NCI-H187 treated with DMSO at 0.1 percent for 48 hours (cell line): ENCODE results near the gene NAT16.
A peak's percentile ranks its signal among the peaks of the same experiment; 100 is the strongest.
"Not testable (repeated sequence)": the region's sequence is repeated elsewhere in the genome, so short reads cannot be mapped to it uniquely, and the experiment has no call there.

Experiments
- DNase-seq: peaks from one replicate; lab custom pipeline; 2025; lab: John Stamatoyannopoulos, UW

NAT16 gene

DNA sequence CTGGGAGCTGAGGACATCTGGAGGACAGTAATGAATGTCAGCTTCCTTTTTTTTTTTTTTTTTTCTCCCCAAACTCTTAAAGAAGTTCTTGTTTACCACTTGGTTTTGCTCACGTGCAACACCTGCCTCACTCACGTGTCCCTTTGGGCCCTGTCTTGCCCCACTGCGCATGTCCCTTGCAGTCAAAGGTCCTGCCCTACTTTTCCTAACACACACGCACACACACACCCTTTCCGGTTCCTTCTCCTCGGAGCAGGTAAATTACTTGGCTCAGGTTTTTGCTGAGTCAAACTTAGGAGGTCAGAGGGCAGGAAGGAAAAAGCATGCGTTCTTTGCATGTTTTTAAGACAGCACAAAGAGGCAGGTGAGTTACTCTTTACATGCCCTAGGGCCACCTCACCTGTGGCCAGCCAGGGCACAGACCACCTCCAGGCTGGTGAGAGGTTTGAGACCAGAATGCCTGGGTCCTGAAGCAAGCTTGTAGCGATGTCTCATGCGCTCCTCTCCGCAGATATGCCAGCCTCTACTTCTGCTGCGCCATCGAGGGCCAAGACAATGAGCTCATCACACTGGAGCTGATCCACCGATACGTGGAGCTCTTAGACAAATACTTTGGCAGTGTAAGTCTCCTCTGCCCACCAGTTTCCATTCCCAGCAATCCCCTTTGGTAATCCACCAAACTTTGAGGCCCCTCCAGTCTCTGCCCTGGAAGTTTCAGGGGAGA, 23.1 kb downstream of the NAT16 start:
- DNase-seq, result no peak

DNA sequence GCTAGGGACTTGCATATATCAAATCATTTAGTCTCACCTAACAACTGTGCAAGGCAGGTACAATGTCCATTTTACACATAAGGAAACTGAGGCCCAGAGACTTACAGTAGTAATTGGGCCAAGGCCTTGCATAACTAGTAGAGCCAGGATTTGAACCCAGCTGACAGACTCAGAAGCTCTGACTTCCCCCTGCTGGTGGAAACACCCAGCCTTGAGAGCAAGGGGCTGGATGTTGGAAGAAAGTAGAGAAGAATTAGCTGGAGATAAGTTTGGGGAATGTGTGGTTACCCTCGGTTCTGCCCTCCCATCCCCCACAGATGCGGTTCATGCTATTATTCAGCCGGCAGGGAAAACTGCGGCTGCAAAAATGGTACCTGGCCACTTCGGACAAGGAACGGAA, 23.8 kb downstream of the NAT16 start:
- DNase-seq, result no peak

DNA sequence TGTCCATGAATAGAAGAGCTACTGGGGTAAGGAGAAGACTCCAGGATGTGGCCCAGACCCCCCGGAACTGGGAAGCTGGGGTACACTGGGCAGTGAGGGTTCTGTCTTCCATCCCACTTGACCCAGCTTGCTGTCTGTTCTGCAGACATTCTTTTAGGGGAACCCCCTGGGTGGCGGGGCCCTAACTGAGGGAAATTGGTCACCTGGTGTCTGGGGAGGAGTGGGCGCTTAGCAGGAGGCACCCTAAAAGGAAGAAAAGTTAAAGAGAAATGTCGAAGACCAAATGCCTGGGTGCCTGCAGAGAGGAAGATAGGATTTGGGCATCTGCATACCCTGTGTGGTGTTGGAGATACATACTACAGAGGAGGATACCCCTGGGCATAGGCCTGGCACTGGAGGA, 24.8 kb downstream of the NAT16 start:
- no peak for DNase-seq

DNA sequence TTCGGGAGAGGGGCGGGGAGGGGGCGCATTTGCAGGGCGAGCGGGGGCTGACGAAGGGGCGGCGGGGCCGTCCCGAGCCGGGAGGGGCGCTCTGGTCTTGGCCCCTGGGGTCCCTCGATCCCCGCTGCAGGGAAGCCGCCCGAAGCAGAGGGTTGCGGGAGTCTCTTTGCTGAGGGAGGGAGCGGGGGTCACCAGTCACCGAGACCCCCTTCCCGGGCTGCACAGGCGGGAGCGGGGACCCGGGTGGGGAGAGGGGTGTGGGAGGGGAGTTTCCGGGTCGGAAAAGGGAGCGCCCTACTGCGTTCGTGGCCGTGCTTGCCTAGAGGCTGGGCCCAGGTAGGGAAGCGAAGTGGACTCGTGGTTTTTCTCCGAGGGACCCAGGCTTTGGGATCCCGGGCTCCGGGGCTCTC, 25.4 kb downstream of the NAT16 start:
- DNase-seq, result no peak

DNA sequence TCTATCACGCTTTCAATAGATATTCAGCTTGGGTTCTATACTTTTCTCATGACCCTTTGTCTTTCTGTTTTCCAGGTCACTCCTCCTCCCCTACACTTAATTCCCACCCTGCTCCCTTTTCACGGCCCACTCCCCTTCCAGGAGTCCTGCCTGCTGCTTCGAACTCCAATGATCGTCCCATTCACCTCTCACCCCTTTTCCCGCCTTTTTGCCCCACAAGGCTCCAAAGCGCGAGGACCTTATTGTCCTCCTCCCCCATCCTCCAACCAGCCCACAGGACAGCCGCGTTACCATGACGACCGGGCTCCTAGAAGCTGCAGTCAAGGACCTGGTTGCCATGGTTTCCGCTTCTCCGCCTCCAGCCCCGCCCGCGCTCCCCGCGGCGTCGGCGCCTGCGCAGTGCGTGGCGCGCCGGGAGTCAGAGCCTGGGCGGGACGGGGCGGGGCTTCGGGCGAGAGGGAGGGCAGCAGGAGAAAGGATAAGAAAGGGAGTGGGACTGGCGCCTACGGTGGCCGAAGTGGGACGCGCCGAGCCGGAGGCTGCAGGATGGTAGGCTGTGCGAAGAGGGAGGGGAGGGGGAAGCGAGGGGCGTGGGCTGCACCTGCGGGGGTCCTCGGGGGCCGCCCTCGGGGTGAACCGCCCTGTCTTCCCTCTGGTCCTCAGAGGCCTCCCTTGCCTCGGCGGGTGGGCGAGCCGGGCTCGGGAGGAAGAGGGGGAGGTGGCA, 26.0 kb downstream of the NAT16 start, which contains the start of gene AP1S1:
AP1S1 (plus strand) TSS at position 508 of the 724 bp plus-strand sequence; CDS start at position 547, 39 bp downstream.
- DNase-seq, result peak; percentile 93

DNA sequence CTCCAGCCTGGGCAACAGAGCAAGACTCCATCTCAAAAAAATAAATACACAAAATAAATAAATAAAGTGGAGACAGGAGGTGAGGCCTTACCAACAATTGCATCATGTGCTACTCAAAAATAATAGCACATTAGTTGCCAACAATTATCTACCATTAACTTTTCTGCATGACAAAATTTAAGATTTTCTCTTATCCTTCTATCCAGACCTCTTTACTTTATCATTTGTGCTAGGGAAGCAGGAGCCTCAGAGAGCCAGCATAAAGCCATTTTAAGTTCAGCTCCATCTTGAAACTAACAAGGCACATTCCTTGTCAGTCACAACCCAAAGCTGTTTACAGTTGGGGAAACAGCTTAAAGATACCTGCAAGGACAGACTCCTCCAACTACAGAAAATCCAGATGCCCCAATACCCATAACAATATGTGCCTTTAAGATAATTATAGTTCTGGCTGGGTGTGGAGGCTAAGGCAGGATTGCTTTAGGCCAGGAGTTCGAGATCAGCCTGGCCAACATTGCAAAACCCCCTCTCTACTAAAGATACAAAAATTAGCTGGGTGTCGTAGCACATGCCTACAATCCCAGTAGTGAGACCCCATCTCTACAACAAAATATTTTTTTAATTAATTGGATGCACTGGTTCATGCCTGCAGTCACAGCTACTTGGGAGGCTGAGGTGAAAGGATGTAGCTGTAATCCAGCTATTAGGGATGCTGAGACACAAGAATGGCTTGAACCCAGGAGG, 28.0 kb downstream of the NAT16 start:
- no peak for DNase-seq

DNA sequence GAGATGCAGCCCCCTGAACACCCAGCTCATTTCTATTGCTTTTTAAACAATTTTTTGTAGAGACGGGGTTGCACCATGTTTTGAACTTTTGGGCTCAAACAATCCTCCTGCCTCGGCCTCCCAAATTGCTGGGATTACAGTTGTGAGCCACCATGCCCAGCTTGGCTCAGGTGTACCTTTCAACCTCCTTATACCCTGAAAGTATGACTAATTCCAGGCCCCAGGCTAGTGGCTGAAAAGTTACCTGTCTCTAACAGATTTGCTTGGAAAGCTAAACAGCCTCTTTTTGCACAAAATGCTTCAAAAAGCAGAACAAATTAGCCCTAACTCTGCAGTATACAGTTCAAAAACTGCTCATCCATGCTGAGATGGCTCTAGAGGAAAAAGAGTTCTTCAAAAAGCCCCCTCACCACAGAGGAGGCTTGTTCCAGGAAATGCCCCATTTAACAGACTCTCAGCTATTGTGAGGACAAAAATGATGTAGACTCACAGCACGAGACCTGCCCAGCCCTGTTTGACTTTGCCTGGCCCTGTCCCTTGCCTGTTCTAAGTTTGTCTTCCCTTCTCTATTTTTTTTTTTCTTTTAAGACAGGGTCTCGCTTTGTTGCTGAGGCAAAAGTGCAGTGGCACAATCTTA, 39.2 kb downstream of the NAT16 start:
- no peak for DNase-seq

DNA sequence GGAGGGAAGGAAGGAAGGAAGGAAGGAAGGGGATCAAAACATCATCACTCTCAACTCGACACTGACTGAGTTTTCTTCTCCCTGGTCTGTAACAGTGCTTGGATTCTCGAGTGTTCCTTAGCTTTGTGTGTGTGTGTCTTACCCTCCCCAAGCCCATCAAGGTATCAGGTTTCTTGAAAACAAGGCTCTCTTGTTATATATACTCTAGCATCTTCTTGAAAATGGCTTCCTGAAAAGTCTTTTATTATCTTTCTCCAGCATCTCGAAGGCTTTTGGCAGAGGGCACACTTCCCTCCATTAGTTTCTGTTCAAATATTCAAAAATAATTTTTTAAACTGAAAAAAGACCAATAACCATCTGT, 39.8 kb downstream of the NAT16 start:
- peak; percentile 41 for DNase-seq

DNA sequence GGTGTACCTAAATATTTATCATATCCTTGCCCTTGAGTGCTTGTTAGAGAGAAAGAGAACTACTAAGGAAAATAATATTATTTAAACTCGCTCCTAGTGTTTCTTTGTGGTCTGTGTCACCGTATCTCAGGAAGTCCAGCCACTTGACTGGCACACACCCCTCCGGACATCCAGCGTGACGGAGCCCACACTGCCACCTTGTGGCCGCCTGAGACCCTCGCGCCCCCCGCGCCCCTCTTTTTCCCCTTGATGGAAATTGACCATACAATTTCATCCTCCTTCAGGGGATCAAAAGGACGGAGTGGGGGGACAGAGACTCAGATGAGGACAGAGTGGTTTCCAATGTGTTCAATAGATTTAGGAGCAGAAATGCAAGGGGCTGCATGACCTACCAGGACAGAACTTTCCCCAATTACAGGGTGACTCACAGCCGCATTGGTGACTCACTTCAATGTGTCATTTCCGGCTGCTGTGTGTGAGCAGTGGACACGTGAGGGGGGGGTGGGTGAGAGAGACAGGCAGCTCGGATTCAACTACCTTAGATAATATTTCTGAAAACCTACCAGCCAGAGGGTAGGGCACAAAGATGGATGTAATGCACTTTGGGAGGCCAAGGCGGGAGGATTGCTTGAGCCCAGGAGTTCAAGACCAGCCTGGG, 41.8 kb downstream of the NAT16 start:
- no peak for DNase-seq

DNA sequence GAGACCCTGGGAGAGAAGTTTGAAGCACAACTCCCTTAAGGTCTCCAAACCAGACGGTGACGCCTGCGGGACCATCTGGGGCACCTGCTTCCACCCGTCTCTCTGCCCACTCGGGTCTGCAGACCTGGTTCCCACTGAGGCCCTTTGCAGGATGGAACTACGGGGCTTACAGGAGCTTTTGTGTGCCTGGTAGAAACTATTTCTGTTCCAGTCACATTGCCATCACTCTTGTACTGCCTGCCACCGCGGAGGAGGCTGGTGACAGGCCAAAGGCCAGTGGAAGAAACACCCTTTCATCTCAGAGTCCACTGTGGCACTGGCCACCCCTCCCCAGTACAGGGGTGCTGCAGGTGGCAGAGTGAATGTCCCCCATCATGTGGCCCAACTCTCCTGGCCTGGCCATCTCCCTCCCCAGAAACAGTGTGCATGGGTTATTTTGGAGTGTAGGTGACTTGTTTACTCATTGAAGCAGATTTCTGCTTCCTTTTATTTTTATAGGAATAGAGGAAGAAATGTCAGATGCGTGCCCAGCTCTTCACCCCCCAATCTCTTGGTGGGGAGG, 42.4 kb downstream of the NAT16 start:
- DNase-seq, result no peak

DNA sequence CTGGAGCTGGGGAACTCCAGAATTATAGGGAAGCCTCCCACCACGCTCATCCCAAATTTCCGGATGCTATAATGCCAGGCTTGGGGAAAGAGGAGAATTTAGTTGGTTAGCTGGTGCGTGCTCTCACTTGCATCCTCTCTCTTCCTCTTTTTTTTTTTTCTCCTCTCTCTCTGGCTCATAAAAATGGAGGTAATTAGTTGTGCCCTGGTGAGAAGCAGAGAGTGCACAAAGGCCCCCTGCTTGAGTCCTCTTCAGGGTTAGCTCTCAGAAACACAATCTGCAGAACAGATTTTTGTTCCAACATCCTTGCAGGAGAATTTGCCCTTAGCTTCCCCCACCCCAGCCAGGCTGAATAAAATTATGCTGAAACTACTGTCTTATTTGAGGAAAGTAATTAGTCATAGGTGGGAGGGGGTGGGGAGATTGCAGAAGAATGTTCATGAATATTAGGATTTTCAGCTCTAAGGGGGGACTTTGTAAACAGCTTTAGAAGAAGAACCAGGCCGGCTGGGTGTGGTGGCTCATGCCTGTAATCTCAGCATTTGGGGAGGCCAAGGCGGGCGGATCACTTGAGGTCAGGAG, 45.6 kb downstream of the NAT16 start:
- no peak for DNase-seq

DNA sequence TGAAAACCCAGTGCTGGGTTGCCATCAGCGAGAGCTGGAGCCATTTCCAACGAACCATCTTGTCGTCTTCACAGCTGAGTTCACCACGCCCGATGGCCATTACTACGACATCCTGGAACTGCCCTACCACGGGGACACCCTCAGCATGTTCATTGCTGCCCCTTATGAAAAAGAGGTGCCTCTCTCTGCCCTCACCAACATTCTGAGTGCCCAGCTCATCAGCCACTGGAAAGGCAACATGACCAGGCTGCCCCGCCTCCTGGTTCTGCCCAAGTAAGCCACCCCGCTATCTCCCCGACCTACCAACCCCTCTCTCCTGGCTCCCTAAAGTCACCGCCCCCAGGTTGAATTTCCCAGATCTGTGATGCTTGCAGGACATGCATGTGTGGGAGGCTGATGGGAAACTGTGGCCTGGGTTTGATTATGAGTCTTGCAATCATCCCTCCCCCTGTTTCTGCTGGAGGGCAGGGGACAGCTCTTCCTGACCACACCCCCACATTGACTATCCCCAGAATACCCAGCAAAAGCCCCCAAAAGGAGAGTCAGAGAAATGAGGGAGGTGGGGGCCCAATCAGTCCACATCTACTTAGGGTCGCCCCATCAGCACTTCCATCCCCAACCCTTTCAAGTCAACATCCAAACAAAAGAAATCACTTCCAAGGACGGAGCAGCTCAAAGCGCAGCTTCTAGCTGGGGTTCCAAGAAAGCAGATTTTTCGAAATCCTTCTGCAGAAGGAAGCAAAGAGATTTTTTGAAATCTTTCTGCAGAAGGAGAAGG, 46.3 kb downstream of the NAT16 start:
- no peak for DNase-seq

DNA sequence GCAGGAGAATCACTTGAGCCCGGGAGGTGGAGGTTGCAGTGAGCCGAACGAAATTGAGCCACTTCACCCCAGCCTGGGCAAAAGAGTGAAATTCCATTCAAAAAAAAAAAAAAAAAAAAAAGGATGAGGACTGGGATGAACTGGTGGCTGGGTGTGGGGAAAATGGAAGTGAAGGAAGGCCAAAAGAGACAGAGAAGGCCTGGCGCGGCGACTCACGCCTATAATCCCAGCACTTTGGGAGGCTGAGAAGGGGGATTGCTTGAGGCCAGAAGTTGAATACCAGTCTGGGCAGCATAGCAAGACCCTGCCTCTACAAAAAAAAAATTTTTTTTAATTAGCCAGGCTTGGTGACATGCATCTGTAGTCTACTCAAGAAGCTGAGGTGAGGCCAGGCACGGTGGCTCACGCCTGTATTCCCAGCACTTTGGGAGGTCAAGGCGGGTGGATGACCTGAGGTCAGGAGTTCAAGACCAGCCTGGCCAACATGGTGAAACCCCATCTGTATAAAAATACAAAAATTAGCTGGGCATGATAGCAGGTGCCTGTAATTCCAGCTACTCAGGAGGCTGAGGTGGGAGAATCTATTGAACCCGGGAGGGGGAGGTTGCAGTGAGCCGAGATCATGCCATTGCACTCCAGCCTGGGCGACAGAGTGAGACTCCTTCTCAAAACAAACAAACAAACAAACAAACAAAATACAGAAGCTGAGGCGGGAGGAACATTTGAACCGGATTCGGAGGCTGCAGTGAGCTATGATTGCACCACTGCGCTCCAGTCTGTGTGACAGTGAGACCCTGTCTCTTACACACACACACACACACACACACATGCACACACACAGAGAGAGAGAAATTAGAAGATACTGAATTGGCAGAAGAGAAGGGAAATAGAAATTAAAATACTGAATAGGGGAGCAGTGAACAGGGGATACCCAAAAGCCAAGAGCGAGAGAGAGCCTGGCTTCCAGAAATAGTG, 47.2 kb downstream of the NAT16 start:
- not testable (repeated sequence) for DNase-seq

DNA sequence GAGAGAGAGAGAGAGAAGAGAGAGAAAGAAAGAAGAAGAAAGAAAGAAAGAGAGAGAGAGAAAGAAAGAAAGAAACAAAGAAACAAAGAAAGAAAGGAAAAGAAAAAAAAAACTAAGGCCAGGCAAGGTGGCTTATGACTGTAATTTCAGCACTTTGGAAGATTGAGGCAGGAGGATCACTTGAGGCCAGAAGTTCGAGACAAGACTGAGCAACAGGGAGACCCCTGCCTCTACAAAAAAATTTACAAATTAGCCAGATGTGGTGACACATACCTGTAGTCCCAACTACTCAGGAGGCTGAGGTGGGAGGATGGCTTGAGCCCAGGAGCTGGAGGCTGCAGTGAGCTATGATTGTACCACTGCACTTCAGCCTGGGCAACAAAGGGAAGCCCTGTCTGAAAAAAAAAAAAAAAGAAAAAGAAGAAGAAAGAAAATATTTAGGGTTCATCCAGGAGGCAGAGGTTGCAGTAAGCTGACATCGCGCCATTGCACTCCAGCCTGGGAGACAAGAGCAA, 50.4 kb downstream of the NAT16 start:
- DNase-seq, result no peak

DNA sequence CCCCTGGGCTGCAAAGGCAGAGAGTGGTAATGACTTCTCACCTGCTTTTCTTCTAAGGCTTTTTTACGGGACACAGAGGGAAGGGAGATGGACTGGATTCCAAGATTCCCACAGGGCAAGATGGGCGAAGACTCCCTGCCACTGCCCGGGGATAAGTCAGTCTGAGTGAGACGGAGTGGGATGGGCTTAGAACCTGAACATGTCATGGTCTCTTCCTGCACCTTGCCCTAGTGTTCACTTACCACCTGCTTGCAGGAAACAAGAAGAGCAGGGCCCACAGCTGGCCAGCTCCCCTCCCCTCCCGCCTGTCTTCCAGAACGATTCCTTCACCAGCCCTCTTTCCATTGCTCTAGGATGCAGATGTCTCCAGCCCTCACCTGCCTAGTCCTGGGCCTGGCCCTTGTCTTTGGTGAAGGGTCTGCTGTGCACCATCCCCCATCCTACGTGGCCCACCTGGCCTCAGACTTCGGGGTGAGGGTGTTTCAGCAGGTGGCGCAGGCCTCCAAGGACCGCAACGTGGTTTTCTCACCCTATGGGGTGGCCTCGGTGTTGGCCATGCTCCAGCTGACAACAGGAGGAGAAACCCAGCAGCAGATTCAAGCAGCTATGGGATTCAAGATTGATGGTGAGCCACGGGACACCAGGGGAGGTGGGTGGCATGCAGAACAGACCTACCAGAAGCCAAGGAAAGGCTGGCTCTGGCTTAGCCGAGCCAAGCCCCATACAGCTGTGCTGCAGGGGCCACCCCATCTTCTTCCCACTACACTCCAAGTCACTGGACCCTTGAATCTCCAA, 51.9 kb downstream of the NAT16 start:
- no peak for DNase-seq

DNA sequence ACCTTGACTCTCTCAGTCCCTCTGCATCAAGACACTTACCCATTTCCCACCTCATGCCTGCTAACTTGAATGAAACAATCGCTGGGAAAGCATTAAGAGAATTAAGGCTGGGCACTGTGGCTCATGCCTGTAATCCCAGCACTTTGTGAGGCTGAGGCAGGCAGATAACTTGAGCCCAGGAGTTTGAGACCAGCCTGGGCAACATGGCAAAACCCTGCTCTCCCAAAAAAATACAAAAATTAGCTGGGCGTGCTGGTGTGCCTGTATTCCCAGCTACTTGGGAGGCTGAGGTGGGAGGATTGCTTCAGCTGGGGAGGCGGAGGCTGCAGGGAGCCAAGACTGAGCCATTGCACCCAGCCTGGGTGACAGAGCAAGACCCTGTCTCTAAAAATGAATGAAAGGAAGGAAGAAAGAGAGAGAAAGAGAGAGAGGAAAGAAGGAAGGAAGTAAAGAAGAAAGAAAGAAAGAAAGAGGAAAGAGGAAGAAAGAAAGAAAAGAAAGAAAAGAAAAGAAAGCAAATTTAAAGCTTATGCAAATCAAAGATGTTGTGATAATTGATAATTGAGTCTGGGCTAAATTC, 52.5 kb downstream of the NAT16 start:
- DNase-seq, result no peak

DNA sequence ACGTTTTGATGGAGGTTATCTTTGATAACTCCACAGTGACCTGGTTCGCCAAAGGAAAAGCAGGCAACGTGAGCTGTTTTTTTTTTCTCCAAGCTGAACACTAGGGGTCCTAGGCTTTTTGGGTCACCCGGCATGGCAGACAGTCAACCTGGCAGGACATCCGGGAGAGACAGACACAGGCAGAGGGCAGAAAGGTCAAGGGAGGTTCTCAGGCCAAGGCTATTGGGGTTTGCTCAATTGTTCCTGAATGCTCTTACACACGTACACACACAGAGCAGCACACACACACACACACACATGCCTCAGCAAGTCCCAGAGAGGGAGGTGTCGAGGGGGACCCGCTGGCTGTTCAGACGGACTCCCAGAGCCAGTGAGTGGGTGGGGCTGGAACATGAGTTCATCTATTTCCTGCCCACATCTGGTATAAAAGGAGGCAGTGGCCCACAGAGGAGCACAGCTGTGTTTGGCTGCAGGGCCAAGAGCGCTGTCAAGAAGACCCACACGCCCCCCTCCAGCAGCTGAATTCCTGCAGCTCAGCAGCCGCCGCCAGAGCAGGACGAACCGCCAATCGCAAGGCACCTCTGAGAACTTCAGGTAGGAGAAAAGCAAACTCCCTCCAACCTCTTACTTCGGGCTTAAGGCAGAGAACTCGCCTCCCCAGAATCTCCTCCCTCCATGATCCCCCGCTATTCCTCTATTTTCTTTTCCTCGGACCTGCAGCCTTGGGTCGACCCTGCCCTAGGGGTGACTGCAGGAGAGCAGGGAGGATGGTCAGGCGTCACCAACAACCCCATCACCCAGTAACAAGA, 53.2 kb downstream of the NAT16 start, which contains the start of gene SERPINE1:
SERPINE1 (plus strand) TSS at position 454 of the 809 bp plus-strand sequence. CDS start 1,290 bp downstream, outside the sequence.
- no peak for DNase-seq
